Stimulated activated naive CD8-positive, alpha-beta T cell treated with anti-CD3 and anti-CD28 coated beads, Interleukin-15, Interleukin-2, amounts not matched to agents 100 U/mL and 50 U/mL, for 24 hours (primary cell): ENCODE results near the gene LARGE1.
"Not testable (repeated sequence)": the region's sequence is repeated elsewhere in the genome, so short reads cannot be mapped to it uniquely, and the experiment has no call there.

ENCODE experiments used
- ATAC-seq: fragments of 150-1000 bp; cut with Tn5 transposase; one replicate; pipeline ENCODE4 v1.10.0; 2021
- DNase-seq: peaks from one replicate; pipeline ENCODE4 v3.0.0; 2021

LARGE1 gene

GRCh38 chr22:33472462-33473344 lies 447.6 kb downstream of the LARGE1 start:
- no peak for ATAC-seq
- DNase-seq: no peak

- no peak for ATAC-seq
- no peak for DNase-seq
These were observed 449.8 kb downstream of the LARGE1 start for GRCh38 chr22:33470456-33470855.

- ATAC-seq: no peak
- no peak for DNase-seq
These were observed 452.6 kb downstream of the LARGE1 start for GRCh38 chr22:33467620-33468095.

- ATAC-seq: no peak
- DNase-seq: no peak
These were observed 453.2 kb downstream of the LARGE1 start for GRCh38 chr22:33467080-33467479.

GRCh38 chr22:33465554-33465953 lies 454.7 kb downstream of the LARGE1 start:
- DNase-seq (no peak), ATAC-seq (no peak)

- ATAC-seq: no peak
- no peak for DNase-seq
These were observed 455.6 kb downstream of the LARGE1 start for GRCh38 chr22:33464698-33465097.

GRCh38 chr22:33461698-33462434 lies 458.4 kb downstream of the LARGE1 start:
- ATAC-seq (no peak), DNase-seq (no peak)

- not testable (repeated sequence) for DNase-seq, ATAC-seq
These were observed 459.0 kb downstream of the LARGE1 start for GRCh38 chr22:33461245-33461644.

GRCh38 chr22:33459137-33459536 lies 461.1 kb downstream of the LARGE1 start:
- DNase-seq: no peak
- ATAC-seq: no peak

- DNase-seq: no peak
- ATAC-seq: no peak
These were observed 463.8 kb downstream of the LARGE1 start for GRCh38 chr22:33456511-33456910.

GRCh38 chr22:33455036-33455435 lies 465.2 kb downstream of the LARGE1 start:
- no peak for DNase-seq
- no peak for ATAC-seq

GRCh38 chr22:33451866-33452469 lies 468.3 kb downstream of the LARGE1 start:
- ATAC-seq (no peak), DNase-seq (no peak)

GRCh38 chr22:33450756-33451155 lies 469.5 kb downstream of the LARGE1 start:
- ATAC-seq (no peak), DNase-seq (no peak)

GRCh38 chr22:33447733-33448132 lies 472.5 kb downstream of the LARGE1 start:
- DNase-seq (no peak), ATAC-seq (no peak)

GRCh38 chr22:33443683-33444082 lies 476.6 kb downstream of the LARGE1 start:
- ATAC-seq (no peak), DNase-seq (no peak)

- ATAC-seq (no peak), DNase-seq (no peak)
These were observed 479.5 kb downstream of the LARGE1 start for GRCh38 chr22:33440756-33441155.

- no peak for DNase-seq
- ATAC-seq: no peak
These were observed 482.0 kb downstream of the LARGE1 start for GRCh38 chr22:33438273-33438672.

GRCh38 chr22:33431300-33431699 lies 489.0 kb downstream of the LARGE1 start:
- no peak for ATAC-seq

GRCh38 chr22:33429281-33429680 lies 491.0 kb downstream of the LARGE1 start:
- ATAC-seq (no peak), DNase-seq (no peak)

More at GRCh38 chr22:33431300-33431699, 489.0 kb downstream of the LARGE1 start:
- DNase-seq: no peak

- DNase-seq: no peak
- no peak for ATAC-seq
These were observed 492.8 kb downstream of the LARGE1 start for GRCh38 chr22:33427461-33427860.

GRCh38 chr22:33426451-33426850 lies 493.8 kb downstream of the LARGE1 start:
- no peak for ATAC-seq

GRCh38 chr22:33421859-33422258 lies 498.4 kb downstream of the LARGE1 start:
- ATAC-seq (no peak), DNase-seq (no peak)

More at GRCh38 chr22:33426451-33426850, 493.8 kb downstream of the LARGE1 start:
- no peak for DNase-seq

GRCh38 chr22:33418484-33418883 lies 501.8 kb downstream of the LARGE1 start:
- ATAC-seq (no peak), DNase-seq (no peak)
